Measurements from ENCODE around the gene KRT25. TPM values are rescaled to one million over a fixed set of nuclear protein-coding genes. Genes with fewer than 3 reads are reported as not detected.

Gene KRT25
- total RNA-seq, 2 experiments from 2014 or later: not detected

DNA sequence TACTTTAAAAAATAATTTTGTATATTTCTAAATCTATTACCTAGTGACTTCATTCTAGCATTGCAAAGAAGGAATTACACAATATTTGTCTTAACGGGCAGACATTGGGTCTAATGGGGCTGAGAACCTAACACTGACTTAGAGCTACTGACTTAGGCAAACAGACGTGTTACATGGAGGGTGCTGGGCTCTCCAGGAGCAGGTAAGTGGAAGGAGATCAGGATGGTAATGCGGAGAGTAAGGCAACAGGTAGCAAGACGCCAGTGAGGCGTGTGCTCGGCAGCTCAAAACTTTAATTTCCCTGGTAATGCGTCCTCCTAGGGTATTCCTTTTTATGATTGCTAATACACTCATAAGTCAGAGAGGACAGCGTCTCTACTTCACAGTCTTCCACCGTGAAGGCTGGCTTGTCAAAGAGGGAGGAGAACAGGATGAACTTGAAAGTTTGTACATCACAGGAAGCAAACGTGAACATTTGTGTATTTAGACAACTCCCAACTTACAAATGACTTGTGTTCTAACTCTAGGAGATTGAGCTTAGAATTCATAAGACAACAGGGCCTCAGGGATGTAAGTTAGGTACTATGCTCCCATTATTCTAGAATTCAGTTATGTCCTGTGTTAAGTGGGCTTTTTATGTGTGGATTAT, 40.0 kb upstream of the KRT25 start:
- CTCF ChIA-PET: interaction anchor here (0.7 kb wide), 1 partner anchor 175 kb away, joined by 3 read pairs; no protein-coding TSS in a partner anchor
- DNase-seq (no peak), ATAC-seq (ENCODE audit: poor library complexity) (no peak)
- no peak overlapping the region for H3K27ac ChIP-seq (ENCODE audit: low read depth in 1 of 2, low read length in 2 of 2)
- TF ChIP-seq, protein P1, sequence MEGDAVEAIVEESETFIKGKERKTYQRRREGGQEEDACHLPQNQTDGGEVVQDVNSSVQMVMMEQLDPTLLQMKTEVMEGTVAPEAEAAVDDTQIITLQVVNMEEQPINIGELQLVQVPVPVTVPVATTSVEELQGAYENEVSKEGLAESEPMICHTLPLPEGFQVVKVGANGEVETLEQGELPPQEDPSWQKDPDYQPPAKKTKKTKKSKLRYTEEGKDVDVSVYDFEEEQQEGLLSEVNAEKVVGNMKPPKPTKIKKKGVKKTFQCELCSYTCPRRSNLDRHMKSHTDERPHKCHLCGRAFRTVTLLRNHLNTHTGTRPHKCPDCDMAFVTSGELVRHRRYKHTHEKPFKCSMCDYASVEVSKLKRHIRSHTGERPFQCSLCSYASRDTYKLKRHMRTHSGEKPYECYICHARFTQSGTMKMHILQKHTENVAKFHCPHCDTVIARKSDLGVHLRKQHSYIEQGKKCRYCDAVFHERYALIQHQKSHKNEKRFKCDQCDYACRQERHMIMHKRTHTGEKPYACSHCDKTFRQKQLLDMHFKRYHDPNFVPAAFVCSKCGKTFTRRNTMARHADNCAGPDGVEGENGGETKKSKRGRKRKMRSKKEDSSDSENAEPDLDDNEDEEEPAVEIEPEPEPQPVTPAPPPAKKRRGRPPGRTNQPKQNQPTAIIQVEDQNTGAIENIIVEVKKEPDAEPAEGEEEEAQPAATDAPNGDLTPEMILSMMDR (IDR thresholded peaks at IDR 0.05): no peak
- peaks cover 0 to 4% of the 10 kb centered on the region in 2 experiments for H3K9me3 ChIP-seq (ENCODE audit: control insufficient read depth in 1 of 2, insufficient read depth in 1 of 2, low read length in 2 of 2)
- Mint-ChIP-seq H3K27me3 (peaks cover 50% of the 10 kb centered on the region), H3K4me3 (no peak overlapping the region), H3K36me3 (ENCODE audit: low read depth) (no peaks in the 10 kb centered on the region), H3K9me3 (no peaks in the 10 kb centered on the region), H3K27ac (no peak overlapping the region), H3K4me1 (ENCODE audit: low read depth) (no peaks in the 10 kb centered on the region)
- H3K4me3 ChIP-seq (ENCODE audit: low read length): no peak overlapping the region
- H3K4me1 ChIP-seq (ENCODE audit: insufficient read depth, low read length): no peaks in the 10 kb centered on the region
- peaks cover 16 to 40% of the 10 kb centered on the region in 2 experiments for H3K27me3 ChIP-seq (ENCODE audit: control insufficient read depth in 1 of 2, insufficient read depth in 2 of 2, low read length in 2 of 2)
- POLR2A ChIA-PET: no interaction called here
- intact Hi-C loops (cut with DNase I, micrococcal nuclease): no loop called here
- H3K36me3 ChIP-seq (ENCODE audit: insufficient read depth, low read length): no peaks in the 10 kb centered on the region

DNA sequence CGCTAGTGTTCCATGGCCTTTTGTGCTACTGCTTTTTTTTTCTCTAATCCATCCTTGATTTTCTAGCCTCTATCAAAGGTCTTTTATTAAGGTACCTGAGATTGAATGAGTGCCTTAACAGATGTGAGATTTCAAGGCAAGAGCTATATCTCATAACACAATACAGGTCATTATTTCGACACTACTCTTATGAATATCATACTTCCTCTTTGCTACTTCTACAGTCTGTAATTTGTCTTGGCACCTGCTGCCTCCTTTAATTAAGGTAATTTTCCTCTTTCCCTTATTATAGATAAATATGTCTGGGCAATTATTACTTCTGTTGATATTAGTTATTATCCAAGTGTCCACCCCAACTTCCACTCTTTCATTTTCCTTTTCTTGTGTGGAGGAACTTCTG, 39.3 kb upstream of the KRT25 start:
- no peak for DNase-seq
- peaks cover 48% of the 10 kb centered on the region for H3K27me3 Mint-ChIP-seq
- ChIA-PET CTCF (no interaction called here), POLR2A (no interaction called here)
- H3K36me3 ChIP-seq (ENCODE audit: insufficient read depth, low read length): no peaks in the 10 kb centered on the region
- H3K4me3 ChIP-seq (ENCODE audit: low read length): no peak overlapping the region
- H3K36me3 Mint-ChIP-seq (ENCODE audit: low read depth): no peaks in the 10 kb centered on the region
- H3K27ac Mint-ChIP-seq: no peak overlapping the region
- intact Hi-C loops (cut with DNase I, micrococcal nuclease): no loop called here
- H3K4me1 ChIP-seq (ENCODE audit: insufficient read depth, low read length): no peaks in the 10 kb centered on the region
- ATAC-seq (ENCODE audit: poor library complexity): no peak
- H3K27me3 ChIP-seq (ENCODE audit: control insufficient read depth in 1 of 2, insufficient read depth in 2 of 2, low read length in 2 of 2): peaks cover 13 to 35% of the 10 kb centered on the region in 2 experiments
- TF ChIP-seq, protein P1 (IDR thresholded peaks at IDR 0.05): no peak
- no peaks in the 10 kb centered on the region for H3K9me3 Mint-ChIP-seq
- no peaks in the 10 kb centered on the region for H3K4me1 Mint-ChIP-seq (ENCODE audit: low read depth)
- H3K27ac ChIP-seq (ENCODE audit: low read depth in 1 of 2, low read length in 2 of 2): no peak overlapping the region
- no peak overlapping the region for H3K4me3 Mint-ChIP-seq
- peaks cover 0 to 4% of the 10 kb centered on the region in 2 experiments for H3K9me3 ChIP-seq (ENCODE audit: control insufficient read depth in 1 of 2, insufficient read depth in 1 of 2, low read length in 2 of 2)

DNA sequence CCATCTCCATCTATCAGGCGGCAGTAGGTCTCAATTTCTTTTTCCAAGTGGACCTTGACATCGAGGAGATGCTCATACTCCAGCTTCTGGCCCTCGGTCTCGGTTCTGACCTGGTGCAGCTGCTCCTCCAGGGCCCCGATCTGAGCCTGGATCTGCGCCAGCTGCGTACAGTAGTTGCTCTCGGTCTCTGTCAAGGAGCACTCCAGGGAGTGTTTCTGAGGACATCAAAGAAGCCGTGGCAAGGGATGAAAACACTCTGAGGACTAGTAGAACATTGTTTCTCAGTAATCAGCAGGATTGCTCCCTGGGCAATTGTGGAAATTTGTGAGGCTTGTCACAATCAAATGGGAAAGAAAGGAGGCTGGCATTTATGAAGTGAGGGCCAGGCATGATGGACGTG, 38.7 kb upstream of the KRT25 start:
- ATAC-seq (ENCODE audit: poor library complexity): no peak
- Mint-ChIP-seq H3K27me3 (peaks cover 43% of the 10 kb centered on the region), H3K9me3 (no peaks in the 10 kb centered on the region), H3K4me1 (ENCODE audit: low read depth) (no peaks in the 10 kb centered on the region), H3K27ac (no peak overlapping the region), H3K4me3 (no peak overlapping the region), H3K36me3 (ENCODE audit: low read depth) (no peaks in the 10 kb centered on the region)
- H3K4me3 ChIP-seq (ENCODE audit: low read length): no peak overlapping the region
- H3K36me3 ChIP-seq (ENCODE audit: insufficient read depth, low read length): no peaks in the 10 kb centered on the region
- CTCF ChIA-PET: no interaction called here
- no peak overlapping the region for H3K27ac ChIP-seq (ENCODE audit: low read depth in 1 of 2, low read length in 2 of 2)
- no peak for DNase-seq
- TF ChIP-seq, protein P1 (IDR thresholded peaks at IDR 0.05): no peak
- peaks cover 12 to 32% of the 10 kb centered on the region in 2 experiments for H3K27me3 ChIP-seq (ENCODE audit: control insufficient read depth in 1 of 2, insufficient read depth in 2 of 2, low read length in 2 of 2)
- intact Hi-C loops (cut with DNase I, micrococcal nuclease): no loop called here
- POLR2A ChIA-PET: no interaction called here
- peaks cover 0 to 4% of the 10 kb centered on the region in 2 experiments for H3K9me3 ChIP-seq (ENCODE audit: control insufficient read depth in 1 of 2, insufficient read depth in 1 of 2, low read length in 2 of 2)
- H3K4me1 ChIP-seq (ENCODE audit: insufficient read depth, low read length): no peaks in the 10 kb centered on the region
